Left ventricle myocardium superior (tissue), 1 donor: ENCODE results near the gene IMPDH1. TPM values are rescaled to one million over a fixed set of nuclear protein-coding genes. Genes with fewer than 3 reads are reported as not detected.
"Not testable (repeated sequence)": the region's sequence is repeated elsewhere in the genome, so short reads cannot be mapped to it uniquely, and the experiment has no call there.

Experiments
- ATAC-seq: fragments of 200-7000 bp; cut with Tn5 transposase; one replicate; pipeline ENCODE4 v1.9.1; 2020; ENCODE audit warnings: mild to moderate bottlenecking, moderate library complexity
- DNase-seq: peaks from one replicate; pipeline ENCODE4 v3.0.0-alpha.2; 2020
- intact Hi-C: fragments of 100-400 bp; cut with micrococcal nuclease; formaldehyde crosslinking; loops from one replicate; pipeline ENCODE4 v1.11.0; 2022
- long read RNA-seq: library from polyadenylated mRNA; unstranded; transcript quantifications from one replicate; pipeline ENCODE4 v2.0.0, GENCODE V29; 2021
- total RNA-seq: library from RNA; stranded (reverse); fragmentation: NEBNext Ultra II Directional; extraction: Animal tissue kit (Norgen Biotek cat#: 25700); gene quantifications from one replicate; pipeline ENCODE4 v1.2.1, GENCODE V29; 2021
- donor health status: DM: no; HTN: yes; CAD: no; lungs with severe emphysema.

Gene IMPDH1
- 20.7 TPM for total RNA-seq
- long read RNA-seq, transcript IMPDH1-202 (15 exons, 2,479 nt), result major isoform, 18 of 81 reads
- long read RNA-seq, partial matches to known transcripts, result 44 of 81 reads
- long read RNA-seq, other reads (novel, unspliced or antisense), result 16 of 81 reads

GRCh38 chr7:128409596-128410450 is at the start of gene IMPDH1:
Gene IMPDH1 (minus strand): TSS chr7:128409982. CDS start chr7:128409901, 81 bp downstream.
- peak; percentile 94 for ATAC-seq
- intact Hi-C loops, result no loop called here
- DNase-seq, result peak; percentile 95

- intact Hi-C loops, result loop anchor here (1.0 kb wide), 1 partner anchor 34 kb away; no protein-coding TSS in a partner anchor
- peak; percentile 12 for ATAC-seq
- DNase-seq, result peak; percentile 54
Observed at GRCh38 chr7:128459394-128459878, 49.7 kb upstream of the IMPDH1 start.

- no peak for DNase-seq
- intact Hi-C loops, result loop anchor here (1.0 kb wide), 1 partner anchor 34 kb away; no protein-coding TSS in a partner anchor
- no peak for ATAC-seq
Observed at GRCh38 chr7:128458956-128459355, 49.2 kb upstream of the IMPDH1 start.

GRCh38 chr7:128457385-128457784 is 47.6 kb upstream of the IMPDH1 start:
- DNase-seq, intact Hi-C loops, ATAC-seq: not testable (repeated sequence)

- no peak for ATAC-seq
- DNase-seq, result no peak
- intact Hi-C loops, result no loop called here
Observed at GRCh38 chr7:128456255-128456725, 46.5 kb upstream of the IMPDH1 start.

GRCh38 chr7:128455543-128456254 is 45.9 kb upstream of the IMPDH1 start, which contains the start of gene HILPDA:
Gene HILPDA (plus strand): TSS chr7:128455878. CDS start chr7:128457269, 1,391 bp downstream.
- peak; percentile 93 for ATAC-seq
- DNase-seq, result peak; percentile 98
- intact Hi-C loops, result no loop called here

- ATAC-seq (no peak), DNase-seq (no peak)
- intact Hi-C loops, result no loop called here
Observed at GRCh38 chr7:128454808-128455542, 45.2 kb upstream of the IMPDH1 start.

- intact Hi-C loops, result no loop called here
- peak; percentile 90 for ATAC-seq
Observed at GRCh38 chr7:128453836-128454804, 44.3 kb upstream of the IMPDH1 start.

GRCh38 chr7:128452552-128452951 is 42.8 kb upstream of the IMPDH1 start:
- ATAC-seq (no peak), DNase-seq (no peak)
- intact Hi-C loops, result no loop called here

More at GRCh38 chr7:128453836-128454804, 44.3 kb upstream of the IMPDH1 start:
- peak; percentile 91 for DNase-seq

- intact Hi-C loops, result no loop called here
- no peak for ATAC-seq
- no peak for DNase-seq
Observed at GRCh38 chr7:128450913-128451312, 41.1 kb upstream of the IMPDH1 start.

- intact Hi-C loops, result no loop called here
Observed at GRCh38 chr7:128450409-128450808, 40.6 kb upstream of the IMPDH1 start.

GRCh38 chr7:128448751-128449302 is 39.0 kb upstream of the IMPDH1 start:
- intact Hi-C loops, result no loop called here
- DNase-seq (no peak), ATAC-seq (no peak)

More at GRCh38 chr7:128450409-128450808, 40.6 kb upstream of the IMPDH1 start:
- ATAC-seq (peak; percentile 6), DNase-seq (no peak)

GRCh38 chr7:128447941-128448564 is 38.3 kb upstream of the IMPDH1 start:
- ATAC-seq (no peak), DNase-seq (no peak)
- intact Hi-C loops, result no loop called here

GRCh38 chr7:128446306-128446705 is 36.5 kb upstream of the IMPDH1 start:
- ATAC-seq, result peak; percentile 56

GRCh38 chr7:128443831-128444600 is 34.2 kb upstream of the IMPDH1 start:
- DNase-seq, result no peak
- intact Hi-C loops, result no loop called here
- ATAC-seq, result no peak

More at GRCh38 chr7:128446306-128446705, 36.5 kb upstream of the IMPDH1 start:
- DNase-seq, result no peak
- intact Hi-C loops, result no loop called here

- intact Hi-C loops, result no loop called here
Observed at GRCh38 chr7:128442356-128442755, 32.6 kb upstream of the IMPDH1 start.

More at GRCh38 chr7:128442356-128442755, 32.6 kb upstream of the IMPDH1 start:
- ATAC-seq (no peak), DNase-seq (no peak)
